A673 (cell line): Measurements from ENCODE around the gene HIPK1.

ENCODE experiments used
- EZH2 ChIP-seq: fragments of 200-600 bp; sonication (generic); IDR thresholded peaks from 2 replicates; pipeline ENCODE4 v1.6.1; 2017; ENCODE audit warnings: borderline replicate concordance, low read depth, mild to moderate bottlenecking, mixed read lengths, antibody characterized with exemption, low read length; ENCODE audit not compliant: poor library complexity, severe bottlenecking
- TF ChIP-seq, protein P1 (sequence below): fragments of 300-800, 200-600 bp; sonication (generic); conservative IDR thresholded peaks from 2 replicates; pipeline ENCODE4 v1.5.1; 2017; ENCODE audit warnings: low read depth, mild to moderate bottlenecking, antibody characterized with exemption, low read length, moderate library complexity, mixed read lengths

DNA sequence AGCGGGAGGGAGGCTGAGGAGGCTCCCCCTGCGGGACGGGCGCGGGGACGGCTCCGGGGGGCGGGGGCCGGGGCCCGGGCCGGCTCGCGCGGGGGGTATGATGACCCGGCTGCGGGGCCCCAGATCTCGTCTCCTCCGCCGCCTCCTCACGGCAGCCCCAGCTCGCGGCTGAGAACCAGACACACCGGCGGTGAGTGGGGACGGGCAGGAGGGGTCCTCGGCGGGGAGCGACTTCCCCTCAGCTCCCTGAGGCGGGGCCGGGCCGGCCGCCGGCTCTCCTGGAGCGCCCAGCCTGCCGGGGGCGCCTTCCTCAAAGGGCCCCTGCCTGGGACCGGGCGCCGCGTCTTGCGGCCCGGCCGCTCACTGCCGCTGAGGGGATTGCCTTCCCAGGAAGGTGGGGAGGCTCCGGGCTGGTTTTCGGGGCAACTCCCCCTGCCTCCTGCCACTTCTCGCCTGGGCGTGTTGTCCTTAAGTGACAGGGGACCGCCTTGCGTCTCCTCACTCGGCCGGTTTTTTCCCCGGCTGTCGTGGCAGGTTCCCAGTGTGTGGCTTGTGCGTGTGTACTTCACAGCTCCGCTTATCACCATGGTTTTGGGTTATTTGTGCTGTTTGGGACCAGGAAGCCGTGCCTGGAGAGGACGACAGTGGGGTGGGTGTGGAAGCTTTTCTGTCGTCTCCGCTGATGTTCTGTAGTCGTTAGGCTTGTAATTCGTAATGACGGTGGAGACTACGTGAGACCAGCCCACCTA is 800 bp downstream of the HIPK1 start:
- TF ChIP-seq, protein P1, sequence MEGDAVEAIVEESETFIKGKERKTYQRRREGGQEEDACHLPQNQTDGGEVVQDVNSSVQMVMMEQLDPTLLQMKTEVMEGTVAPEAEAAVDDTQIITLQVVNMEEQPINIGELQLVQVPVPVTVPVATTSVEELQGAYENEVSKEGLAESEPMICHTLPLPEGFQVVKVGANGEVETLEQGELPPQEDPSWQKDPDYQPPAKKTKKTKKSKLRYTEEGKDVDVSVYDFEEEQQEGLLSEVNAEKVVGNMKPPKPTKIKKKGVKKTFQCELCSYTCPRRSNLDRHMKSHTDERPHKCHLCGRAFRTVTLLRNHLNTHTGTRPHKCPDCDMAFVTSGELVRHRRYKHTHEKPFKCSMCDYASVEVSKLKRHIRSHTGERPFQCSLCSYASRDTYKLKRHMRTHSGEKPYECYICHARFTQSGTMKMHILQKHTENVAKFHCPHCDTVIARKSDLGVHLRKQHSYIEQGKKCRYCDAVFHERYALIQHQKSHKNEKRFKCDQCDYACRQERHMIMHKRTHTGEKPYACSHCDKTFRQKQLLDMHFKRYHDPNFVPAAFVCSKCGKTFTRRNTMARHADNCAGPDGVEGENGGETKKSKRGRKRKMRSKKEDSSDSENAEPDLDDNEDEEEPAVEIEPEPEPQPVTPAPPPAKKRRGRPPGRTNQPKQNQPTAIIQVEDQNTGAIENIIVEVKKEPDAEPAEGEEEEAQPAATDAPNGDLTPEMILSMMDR, result peak; percentile 26; the same call in 1 of the 2 replicates
- TF ChIP-seq EZH2, result no peak
